ENCODE measurements around the gene MYH7. TPM values are rescaled to one million over a fixed set of nuclear protein-coding genes. Genes with fewer than 3 reads are reported as not detected.

MYH7 gene
- polyA plus RNA-seq, 1 experiment: not detected

GRCh38 chr14:23408307-23408630 lies 27.2 kb downstream of the MYH7 start:
- POLR2A ChIA-PET: no interaction called here
- no peak overlapping the region for H3K4me3 ChIP-seq (ENCODE audit: low read depth, low read length)
- TF ChIP-seq CTCF (IDR thresholded peaks at IDR 0.05; ENCODE audit: low read depth, low read length): no peak
- DNase-seq (ENCODE audit: low read depth, low spot score): no peak
- CTCF ChIA-PET: no interaction called here
- H3K27me3 ChIP-seq (ENCODE audit: control insufficient read depth, insufficient read depth, low read length): peaks cover 17% of the 10 kb centered on the region
- H3K9me3 ChIP-seq (ENCODE audit: control insufficient read depth, insufficient read depth, low read length): no peaks in the 10 kb centered on the region; the same call in 1 of the 2 replicates
- no peak overlapping the region for H3K27ac ChIP-seq (ENCODE audit: low read depth, low read length)

- no peaks in the 10 kb centered on the region; the same call in 1 of the 2 replicates for H3K9me3 ChIP-seq (ENCODE audit: control insufficient read depth, insufficient read depth, low read length)
- DNase-seq (ENCODE audit: low read depth, low spot score): no peak
- peaks cover 17% of the 10 kb centered on the region for H3K27me3 ChIP-seq (ENCODE audit: control insufficient read depth, insufficient read depth, low read length)
- POLR2A ChIA-PET: no interaction called here
- H3K4me3 ChIP-seq (ENCODE audit: low read depth, low read length): no peak within 1 kb of the TSS
- H3K27ac ChIP-seq (ENCODE audit: low read depth, low read length): no peak within 1 kb of the TSS
- TF ChIP-seq CTCF (IDR thresholded peaks at IDR 0.05; ENCODE audit: low read depth, low read length): no peak
- CTCF ChIA-PET: no interaction called here
Measured at GRCh38 chr14:23407516-23408306, 27.7 kb downstream of the MYH7 start, which contains the start of gene MYH6. Gene MYH6, minus strand, starts transcription at chr14:23408273. Its CDS starts 1,050 bp downstream, at chr14:23407223.

GRCh38 chr14:23406725-23407355 lies 28.6 kb downstream of the MYH7 start:
- CTCF ChIA-PET: no interaction called here

GRCh38 chr14:23406244-23406643 lies 29.2 kb downstream of the MYH7 start:
- Histone ChIP-seq H3K9me3 (ENCODE audit: control insufficient read depth, insufficient read depth, low read length) (no peaks in the 10 kb centered on the region), H3K27ac (ENCODE audit: low read depth, low read length) (no peak overlapping the region), H3K4me3 (ENCODE audit: low read depth, low read length) (no peak overlapping the region), H3K27me3 (ENCODE audit: control insufficient read depth, insufficient read depth, low read length) (peaks cover 12% of the 10 kb centered on the region)
- DNase-seq (ENCODE audit: low read depth, low spot score): no peak
- CTCF ChIA-PET: no interaction called here
- no peak for TF ChIP-seq CTCF (IDR thresholded peaks at IDR 0.05; ENCODE audit: low read depth, low read length)
- POLR2A ChIA-PET: no interaction called here

More at GRCh38 chr14:23406725-23407355, 28.6 kb downstream of the MYH7 start:
- peaks cover 12% of the 10 kb centered on the region for H3K27me3 ChIP-seq (ENCODE audit: control insufficient read depth, insufficient read depth, low read length)
- H3K9me3 ChIP-seq (ENCODE audit: control insufficient read depth, insufficient read depth, low read length): no peaks in the 10 kb centered on the region
- POLR2A ChIA-PET: no interaction called here
- no peak overlapping the region for H3K27ac ChIP-seq (ENCODE audit: low read depth, low read length)
- no peak for DNase-seq (ENCODE audit: low read depth, low spot score)
- TF ChIP-seq CTCF (IDR thresholded peaks at IDR 0.05; ENCODE audit: low read depth, low read length): no peak
- H3K4me3 ChIP-seq (ENCODE audit: low read depth, low read length): no peak overlapping the region

- TF ChIP-seq CTCF (IDR thresholded peaks at IDR 0.05; ENCODE audit: low read depth, low read length): no peak
- CTCF ChIA-PET: no interaction called here
- Histone ChIP-seq H3K27me3 (ENCODE audit: control insufficient read depth, insufficient read depth, low read length) (peaks cover 12% of the 10 kb centered on the region), H3K9me3 (ENCODE audit: control insufficient read depth, insufficient read depth, low read length) (no peaks in the 10 kb centered on the region), H3K27ac (ENCODE audit: low read depth, low read length) (no peak overlapping the region), H3K4me3 (ENCODE audit: low read depth, low read length) (no peak overlapping the region)
- POLR2A ChIA-PET: no interaction called here
- no peak for DNase-seq (ENCODE audit: low read depth, low spot score)
Measured at GRCh38 chr14:23405516-23406025, 29.9 kb downstream of the MYH7 start.

Data from AG04450 (cell line).